ENCODE data around the gene DCT.
A peak's percentile ranks its signal among the peaks of the same experiment; 100 is the strongest.

DCT gene

DNA sequence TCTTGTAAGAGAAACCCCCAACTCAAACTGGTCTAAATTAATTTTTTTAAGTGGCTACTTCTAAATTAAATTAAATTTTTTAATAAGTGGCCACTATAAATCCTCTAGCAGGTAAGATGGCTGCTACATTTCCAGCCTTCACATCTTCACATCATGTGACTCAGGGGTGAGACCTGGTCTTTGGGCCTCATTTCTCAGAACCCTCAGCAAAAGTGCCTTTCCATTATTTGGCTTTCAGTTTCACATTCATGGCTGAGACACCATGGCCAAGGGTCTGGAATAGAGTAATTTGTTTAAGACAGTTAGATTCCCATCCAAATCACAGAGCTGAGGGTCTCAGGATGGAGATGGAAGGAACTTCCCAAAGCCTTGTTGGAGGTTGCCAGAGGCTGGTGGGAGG is 47.5 kb downstream of the DCT start:
- peak overlapping the region; percentile 93 for H3K27ac ChIP-seq
- DNase-seq: no peak

DNA sequence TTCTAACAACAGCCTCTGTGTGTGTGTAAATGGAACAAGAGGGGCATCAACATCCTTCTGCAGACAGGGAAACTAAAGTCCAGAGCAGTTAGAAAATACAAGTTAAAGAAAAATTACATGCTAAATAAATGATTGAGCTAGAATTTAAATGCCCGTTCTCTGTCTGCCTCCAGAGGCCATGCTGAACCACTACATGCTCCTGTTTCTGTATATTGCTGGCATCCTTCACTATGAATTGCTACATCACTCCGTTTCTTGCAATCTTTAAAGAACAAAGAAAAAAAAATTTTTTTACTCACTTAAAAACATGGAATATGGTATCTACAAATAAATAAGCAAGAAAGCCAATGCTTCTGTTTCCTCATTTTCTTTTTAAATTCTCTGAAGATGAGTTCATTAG is 47.9 kb downstream of the DCT start:
- TF ChIP-seq, protein P1, sequence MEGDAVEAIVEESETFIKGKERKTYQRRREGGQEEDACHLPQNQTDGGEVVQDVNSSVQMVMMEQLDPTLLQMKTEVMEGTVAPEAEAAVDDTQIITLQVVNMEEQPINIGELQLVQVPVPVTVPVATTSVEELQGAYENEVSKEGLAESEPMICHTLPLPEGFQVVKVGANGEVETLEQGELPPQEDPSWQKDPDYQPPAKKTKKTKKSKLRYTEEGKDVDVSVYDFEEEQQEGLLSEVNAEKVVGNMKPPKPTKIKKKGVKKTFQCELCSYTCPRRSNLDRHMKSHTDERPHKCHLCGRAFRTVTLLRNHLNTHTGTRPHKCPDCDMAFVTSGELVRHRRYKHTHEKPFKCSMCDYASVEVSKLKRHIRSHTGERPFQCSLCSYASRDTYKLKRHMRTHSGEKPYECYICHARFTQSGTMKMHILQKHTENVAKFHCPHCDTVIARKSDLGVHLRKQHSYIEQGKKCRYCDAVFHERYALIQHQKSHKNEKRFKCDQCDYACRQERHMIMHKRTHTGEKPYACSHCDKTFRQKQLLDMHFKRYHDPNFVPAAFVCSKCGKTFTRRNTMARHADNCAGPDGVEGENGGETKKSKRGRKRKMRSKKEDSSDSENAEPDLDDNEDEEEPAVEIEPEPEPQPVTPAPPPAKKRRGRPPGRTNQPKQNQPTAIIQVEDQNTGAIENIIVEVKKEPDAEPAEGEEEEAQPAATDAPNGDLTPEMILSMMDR (IDR thresholded peaks at IDR 0.05; ENCODE audit: low read depth, low read length): 0 out of 2 replicates have a peak, but pooled peaks have one; percentile 21
- H3K36me3 ChIP-seq: no peaks in the 10 kb centered on the region
- peaks cover 9% of the 10 kb centered on the region for H3K9me3 ChIP-seq (ENCODE audit: severe bottlenecking)
- no peaks in the 10 kb centered on the region for H3K27me3 ChIP-seq (ENCODE audit: insufficient read depth, low read depth, severe bottlenecking)
- no peak overlapping the region for H3K27ac ChIP-seq
- no peak overlapping the region for H3K4me3 ChIP-seq (ENCODE audit: low read depth, low read length)
- no peak for DNase-seq

More for the DNA sequence above, 47.5 kb downstream of the DCT start:
- Histone ChIP-seq H3K4me3 (ENCODE audit: low read depth, low read length) (no peak overlapping the region), H3K9me3 (ENCODE audit: severe bottlenecking) (peaks cover 9% of the 10 kb centered on the region), H3K27me3 (ENCODE audit: insufficient read depth, low read depth, severe bottlenecking) (no peaks in the 10 kb centered on the region), H3K36me3 (no peaks in the 10 kb centered on the region)
- TF ChIP-seq, protein P1 (IDR thresholded peaks at IDR 0.05; ENCODE audit: low read depth, low read length): no peak

DNA sequence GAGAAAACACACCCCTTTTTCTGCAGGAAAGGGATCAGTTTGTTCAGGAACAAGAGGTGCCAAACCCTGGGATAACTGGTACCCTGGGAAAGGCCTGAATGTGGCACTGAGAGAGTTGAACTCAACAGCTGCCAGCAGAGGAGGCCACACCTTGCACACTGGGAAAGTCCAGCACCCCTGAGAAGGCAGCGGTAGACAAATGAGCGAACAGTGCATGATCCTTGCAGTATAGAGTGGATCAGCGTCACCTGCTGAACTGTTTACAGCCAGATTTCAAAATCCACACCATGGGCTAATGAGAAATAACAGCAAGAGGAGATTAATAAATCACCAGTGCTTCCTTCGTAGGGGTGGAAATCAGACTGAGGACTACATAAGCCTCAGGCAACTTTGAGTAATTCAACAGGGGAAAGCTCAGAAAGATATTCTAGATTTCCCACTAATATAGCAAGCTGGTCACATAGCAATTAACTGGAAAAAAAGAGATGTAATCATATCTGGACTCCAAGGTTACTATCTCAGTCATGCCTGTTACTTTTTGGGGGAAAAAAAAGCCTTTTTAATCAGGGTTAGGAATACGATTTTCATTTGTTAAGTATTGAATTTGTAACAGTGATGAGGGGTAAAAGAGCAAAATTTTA is 52.0 kb downstream of the DCT start:
- peak; percentile 69 for DNase-seq
- TF ChIP-seq, protein P1 (IDR thresholded peaks at IDR 0.05; ENCODE audit: low read depth, low read length): peak; percentile 54
- H3K36me3 ChIP-seq: no peaks in the 10 kb centered on the region
- no peaks in the 10 kb centered on the region for H3K27me3 ChIP-seq (ENCODE audit: insufficient read depth, low read depth, severe bottlenecking)
- no peak overlapping the region for H3K4me3 ChIP-seq (ENCODE audit: low read depth, low read length)
- H3K9me3 ChIP-seq (ENCODE audit: severe bottlenecking): peaks cover 14% of the 10 kb centered on the region
- H3K27ac ChIP-seq: peak overlapping the region; percentile 37

DNA sequence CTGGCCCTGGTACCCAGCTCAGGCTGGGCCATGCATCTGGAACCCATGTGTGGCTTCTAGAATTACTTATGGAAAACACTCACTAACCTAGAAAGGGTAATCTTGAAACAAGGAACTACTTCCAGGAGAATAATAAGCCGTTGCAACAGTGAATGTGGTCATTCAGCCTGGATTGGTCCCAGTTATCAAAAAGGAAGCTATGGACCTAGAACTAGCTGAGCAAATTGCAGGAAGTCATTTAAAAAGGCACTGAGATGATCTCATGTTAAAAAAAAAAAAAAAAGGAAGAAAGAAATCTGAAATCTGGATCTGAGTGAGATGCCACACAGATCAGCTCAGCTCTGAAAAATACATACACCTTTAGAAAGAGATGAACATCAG is 59.6 kb downstream of the DCT start:
- H3K9me3 ChIP-seq (ENCODE audit: severe bottlenecking): peaks cover 33% of the 10 kb centered on the region
- DNase-seq: no peak
- no peaks in the 10 kb centered on the region for H3K27me3 ChIP-seq (ENCODE audit: insufficient read depth, low read depth, severe bottlenecking)
- no peak overlapping the region for H3K27ac ChIP-seq
- no peak overlapping the region for H3K4me3 ChIP-seq (ENCODE audit: low read depth, low read length)
- TF ChIP-seq, protein P1 (IDR thresholded peaks at IDR 0.05; ENCODE audit: low read depth, low read length): no peak
- H3K36me3 ChIP-seq: no peaks in the 10 kb centered on the region

DNA sequence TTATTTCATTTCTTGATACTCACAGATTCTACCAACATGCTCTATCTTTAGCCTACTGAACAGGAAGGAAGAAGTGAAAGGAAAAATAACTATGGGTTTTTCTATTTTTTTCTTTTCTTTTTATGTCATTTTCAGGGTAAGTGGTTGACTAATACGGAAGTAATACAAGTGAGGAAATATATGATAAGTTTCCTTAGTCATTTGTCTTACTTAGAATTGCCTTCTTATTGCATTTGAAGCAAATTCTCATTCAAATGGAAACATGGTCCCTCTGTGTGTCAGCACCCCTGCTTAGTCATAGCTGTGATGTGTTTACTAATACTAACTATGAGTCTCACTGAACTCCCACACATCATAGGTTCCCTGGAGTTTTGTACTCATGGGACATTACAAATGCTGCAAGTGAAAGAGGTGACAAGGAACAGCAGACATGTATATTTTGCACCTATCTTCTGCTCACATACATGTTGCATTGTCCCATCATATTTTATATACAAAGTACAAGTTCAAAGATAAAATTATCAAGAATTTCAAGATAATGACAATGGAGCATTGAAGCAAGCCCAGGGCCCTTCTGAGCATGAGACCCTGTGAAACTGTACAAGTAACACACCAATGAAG is 60.1 kb downstream of the DCT start:
- H3K27ac ChIP-seq: no peak overlapping the region
- H3K36me3 ChIP-seq: no peaks in the 10 kb centered on the region
- H3K27me3 ChIP-seq (ENCODE audit: insufficient read depth, low read depth, severe bottlenecking): no peaks in the 10 kb centered on the region
- H3K9me3 ChIP-seq (ENCODE audit: severe bottlenecking): peaks cover 32% of the 10 kb centered on the region
- no peak overlapping the region for H3K4me3 ChIP-seq (ENCODE audit: low read depth, low read length)
- TF ChIP-seq, protein P1 (IDR thresholded peaks at IDR 0.05; ENCODE audit: low read depth, low read length): no peak
- DNase-seq: no peak
